ENCODE data around the gene PFKP. TPM values are rescaled to one million over a fixed set of nuclear protein-coding genes. Genes with fewer than 3 reads are reported as not detected.

PFKP gene
- total RNA-seq, 4 donors from 2014 or later: 54.9 to 79.3 (median 65.5) TPM

- TF ChIP-seq CTCF (IDR thresholded peaks at IDR 0.05): no peak
- no peak for TF ChIP-seq POLR2A (IDR thresholded peaks at IDR 0.05)
- intact Hi-C loops (cut with DNase I; ENCODE audit: low total_unique reads): no loop called here
- WGBS, 2 donors: 80 to 91% methylated on average over 13 to 14 of the region's 15 CpGs
- no peak overlapping the region for H3K4me3 ChIP-seq (ENCODE audit: low read depth, poor library complexity, severe bottlenecking)
- DNase-seq (ENCODE audit: low spot score in 2 of 2): no peak
Measured at GRCh38 chr10:3126249-3126648, 58.9 kb downstream of the PFKP start.

GRCh38 chr10:3126741-3127346, 59.5 kb downstream of the PFKP start:
- intact Hi-C loops (cut with DNase I; ENCODE audit: low total_unique reads): no loop called here
- no peak overlapping the region for H3K4me3 ChIP-seq (ENCODE audit: low read depth, poor library complexity, severe bottlenecking)
- DNase-seq (ENCODE audit: low spot score in 2 of 2): no peak
- 37 to 41% methylated on average over 21 to 23 of the region's 25 CpGs for WGBS, 2 donors
- no peak for TF ChIP-seq CTCF (IDR thresholded peaks at IDR 0.05)
- TF ChIP-seq POLR2A (IDR thresholded peaks at IDR 0.05): no peak

GRCh38 chr10:3127921-3128320, 60.6 kb downstream of the PFKP start:
- WGBS, 2 donors: 81 to 86% methylated on average over 10 of the region's 10 CpGs
- TF ChIP-seq POLR2A (IDR thresholded peaks at IDR 0.05): no peak
- no peak for TF ChIP-seq CTCF (IDR thresholded peaks at IDR 0.05)
- DNase-seq (ENCODE audit: low spot score in 2 of 2): no peak
- no peak overlapping the region for H3K4me3 ChIP-seq (ENCODE audit: low read depth, poor library complexity, severe bottlenecking)
- intact Hi-C loops (cut with DNase I; ENCODE audit: low total_unique reads): no loop called here

GRCh38 chr10:3128379-3129130, 61.2 kb downstream of the PFKP start:
- 92 to 95% methylated on average over 24 of the region's 24 CpGs for WGBS, 2 donors
- intact Hi-C loops (cut with DNase I; ENCODE audit: low total_unique reads): no loop called here
- no peak for TF ChIP-seq POLR2A (IDR thresholded peaks at IDR 0.05)
- no peak for TF ChIP-seq CTCF (IDR thresholded peaks at IDR 0.05)
- DNase-seq (ENCODE audit: low spot score in 2 of 2): no peak
- H3K4me3 ChIP-seq (ENCODE audit: low read depth, poor library complexity, severe bottlenecking): no peak overlapping the region

- intact Hi-C loops (cut with DNase I; ENCODE audit: low total_unique reads): no loop called here
- 92 to 98% methylated on average over 31 to 39 of the region's 40 CpGs for WGBS, 2 donors
Measured at GRCh38 chr10:3129581-3130340, 62.4 kb downstream of the PFKP start.

More at GRCh38 chr10:3129581-3130340, 62.4 kb downstream of the PFKP start:
- H3K4me3 ChIP-seq (ENCODE audit: low read depth, poor library complexity, severe bottlenecking): no peak overlapping the region
- TF ChIP-seq CTCF (IDR thresholded peaks at IDR 0.05): no peak
- no peak for TF ChIP-seq POLR2A (IDR thresholded peaks at IDR 0.05)
- no peak for DNase-seq (ENCODE audit: low spot score in 2 of 2)

Measured in lower leg skin (tissue), 4 donors.